ENCODE measurements around the gene PDE8A. TPM values are rescaled to one million over a fixed set of nuclear protein-coding genes. Genes with fewer than 3 reads are reported as not detected.
A peak's percentile ranks its signal among the peaks of the same experiment; 100 is the strongest.

Gene PDE8A
- total RNA-seq, 1 donor from 2014 or later: 11.4 TPM

GRCh38 chr15:85019815-85020590 lies 38.3 kb downstream of the PDE8A start:
- DNase-seq (ENCODE audit: low spot score): no peak
- no peaks in the 10 kb centered on the region for H3K9me3 ChIP-seq (ENCODE audit: low read depth)
- Mint-ChIP-seq H3K9me3 (peaks cover 4% of the 10 kb centered on the region), H3K27ac (no peak overlapping the region), H3K36me3 (no peaks in the 10 kb centered on the region), H3K27me3 (ENCODE audit: insufficient read depth, low read depth) (peaks cover 3% of the 10 kb centered on the region), H3K4me3 (no peak overlapping the region), H3K4me1 (peaks cover 3% of the 10 kb centered on the region)
- no peaks in the 10 kb centered on the region for H3K27me3 ChIP-seq
- H3K27ac ChIP-seq: no peak overlapping the region
- H3K9ac ChIP-seq: no peak overlapping the region
- TF ChIP-seq EZH2 (IDR thresholded peaks at IDR 0.05): no peak
- TF ChIP-seq EZH2phosphoT487 (IDR thresholded peaks at IDR 0.05): no peak
- H4K20me1 ChIP-seq (ENCODE audit: low read depth): no peaks in the 10 kb centered on the region
- H3F3A ChIP-seq (ENCODE audit: low read depth): no peaks in the 10 kb centered on the region
- H3K79me2 ChIP-seq (ENCODE audit: low read depth): no peaks in the 10 kb centered on the region
- no peaks in the 10 kb centered on the region for H3K36me3 ChIP-seq
- no peak overlapping the region for H2AFZ ChIP-seq (replicated peaks)
- peaks cover 7% of the 10 kb centered on the region for H3K4me1 ChIP-seq
- no peak overlapping the region for H3K4me3 ChIP-seq
- H3K4me2 ChIP-seq: no peak overlapping the region

- Mint-ChIP-seq H3K36me3 (no peaks in the 10 kb centered on the region), H3K9me3 (peaks cover 4% of the 10 kb centered on the region), H3K27ac (peak overlapping the region; percentile 48), H3K27me3 (ENCODE audit: insufficient read depth, low read depth) (peaks cover 2% of the 10 kb centered on the region), H3K4me3 (no peak overlapping the region), H3K4me1 (peaks cover 3% of the 10 kb centered on the region)
- H3K9ac ChIP-seq: no peak overlapping the region
- H3K27me3 ChIP-seq: no peaks in the 10 kb centered on the region
- H2AFZ ChIP-seq (replicated peaks): no peak overlapping the region
- no peak overlapping the region for H3K27ac ChIP-seq
- no peaks in the 10 kb centered on the region for H3F3A ChIP-seq (ENCODE audit: low read depth)
- TF ChIP-seq EZH2 (IDR thresholded peaks at IDR 0.05) (no peak), CTCF (IDR thresholded peaks at IDR 0.05) (no peak), EZH2phosphoT487 (IDR thresholded peaks at IDR 0.05) (no peak)
- H3K9me3 ChIP-seq (ENCODE audit: low read depth): no peaks in the 10 kb centered on the region
- DNase-seq (ENCODE audit: low spot score): no peak
- H3K4me2 ChIP-seq: no peak overlapping the region
- H3K36me3 ChIP-seq: no peaks in the 10 kb centered on the region
- peaks cover 17% of the 10 kb centered on the region for H3K4me1 ChIP-seq
- H3K79me2 ChIP-seq (ENCODE audit: low read depth): no peaks in the 10 kb centered on the region
- no peaks in the 10 kb centered on the region for H4K20me1 ChIP-seq (ENCODE audit: low read depth)
- no peak overlapping the region for H3K4me3 ChIP-seq
These were observed 39.8 kb downstream of the PDE8A start for GRCh38 chr15:85021409-85021808.

GRCh38 chr15:85022860-85023403 lies 41.3 kb downstream of the PDE8A start:
- H3K79me2 ChIP-seq (ENCODE audit: low read depth): no peaks in the 10 kb centered on the region

More at GRCh38 chr15:85022860-85023403, 41.3 kb downstream of the PDE8A start:
- H3K4me3 ChIP-seq: no peak overlapping the region
- TF ChIP-seq CTCF (IDR thresholded peaks at IDR 0.05) (no peak), EZH2 (IDR thresholded peaks at IDR 0.05) (no peak), EZH2phosphoT487 (IDR thresholded peaks at IDR 0.05) (no peak)
- Mint-ChIP-seq H3K4me1 (peaks cover 3% of the 10 kb centered on the region), H3K4me3 (no peak overlapping the region), H3K27ac (no peak overlapping the region), H3K36me3 (no peaks in the 10 kb centered on the region), H3K9me3 (peaks cover 4% of the 10 kb centered on the region), H3K27me3 (ENCODE audit: insufficient read depth, low read depth) (peaks cover 2% of the 10 kb centered on the region)
- H3K9ac ChIP-seq: no peak overlapping the region
- no peak overlapping the region for H3K27ac ChIP-seq
- H2AFZ ChIP-seq (replicated peaks): no peak overlapping the region
- no peak overlapping the region for H3K4me2 ChIP-seq
- no peaks in the 10 kb centered on the region for H3F3A ChIP-seq (ENCODE audit: low read depth)
- no peaks in the 10 kb centered on the region for H3K9me3 ChIP-seq (ENCODE audit: low read depth)
- H3K27me3 ChIP-seq: no peaks in the 10 kb centered on the region
- DNase-seq (ENCODE audit: low spot score): no peak
- H3K36me3 ChIP-seq: no peaks in the 10 kb centered on the region
- H3K4me1 ChIP-seq: peaks cover 31% of the 10 kb centered on the region
- H4K20me1 ChIP-seq (ENCODE audit: low read depth): no peaks in the 10 kb centered on the region

All from neural progenitor cell (in vitro differentiated cells).